GM21381 (cell line): Measurements from ENCODE around the gene DEK.
"Not testable (repeated sequence)": the region's sequence is repeated elsewhere in the genome, so short reads cannot be mapped to it uniquely, and the experiment has no call there.

Experiments
- ATAC-seq: cut with Tn5 transposase; IDR thresholded peaks from one replicate; pipeline ENCODE4 v1.9.1; 2021; ENCODE audit warnings: mild to moderate bottlenecking, moderate library complexity; ENCODE audit not compliant: unreplicated experiment

Gene DEK

DNA sequence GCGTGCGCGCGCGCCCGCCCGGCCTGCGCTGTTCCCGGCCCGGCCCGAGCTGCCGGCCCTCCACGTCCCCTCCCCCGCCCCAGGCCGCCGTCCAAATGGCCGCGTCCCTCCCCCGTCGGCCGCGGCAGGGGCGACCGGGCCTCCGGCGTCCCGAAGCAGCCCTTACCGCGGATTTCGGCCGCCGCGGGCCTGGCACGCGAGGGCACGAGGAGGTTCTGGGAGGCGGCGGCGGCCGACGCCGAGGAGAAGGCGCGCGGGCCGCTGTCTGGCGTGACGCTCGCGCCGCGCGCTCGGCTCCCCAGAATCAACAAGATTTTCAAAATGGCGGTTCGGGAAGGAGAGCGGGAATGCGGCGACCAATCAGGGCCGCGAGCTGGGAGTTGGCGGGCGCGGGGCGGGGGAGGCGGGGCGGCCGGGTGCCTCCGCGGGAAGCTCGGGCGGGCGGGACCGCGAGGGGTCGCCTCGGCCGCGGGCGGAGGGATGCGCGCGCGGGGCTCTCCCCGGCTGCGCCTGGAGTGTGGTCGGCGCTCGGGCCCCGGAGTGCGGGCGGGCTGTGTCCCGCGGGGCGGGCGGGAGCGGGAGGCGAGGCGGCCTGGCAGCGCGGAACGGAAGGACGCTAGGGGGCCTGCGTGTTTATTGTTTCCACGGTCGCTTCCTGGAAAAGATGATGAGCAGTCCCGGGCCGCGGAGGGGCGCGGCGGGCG lies at the start of gene DEK:
DEK (minus strand) TSS at position 312 of the 704 bp plus-strand sequence. CDS start 543 bp downstream, outside the sequence.
- ATAC-seq: peak; percentile 35

DNA sequence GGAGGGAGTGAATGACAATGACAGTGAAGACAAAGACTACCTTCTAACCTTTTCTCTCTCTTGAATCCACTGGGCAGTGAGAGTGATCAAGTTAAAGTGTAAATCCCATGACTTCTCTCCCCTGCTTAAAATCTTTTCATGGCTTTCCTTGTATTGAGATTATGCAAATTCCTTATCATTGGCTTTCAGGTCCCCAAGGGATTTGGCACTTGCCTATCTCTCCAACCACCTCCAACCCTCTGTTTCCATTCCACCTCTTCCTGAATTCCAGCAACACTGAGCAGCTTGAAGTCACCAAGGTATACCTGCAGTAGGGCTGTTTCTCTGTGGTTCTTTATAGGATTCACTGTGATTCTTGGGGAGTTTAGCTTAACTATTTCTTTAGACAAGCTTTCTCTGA lies 48.0 kb upstream of the DEK start:
- no peak for ATAC-seq

- not testable (repeated sequence) for ATAC-seq
Measured at GRCh38 chr6:18310010-18310409, 45.7 kb upstream of the DEK start.

- no peak for ATAC-seq
Measured at GRCh38 chr6:18309046-18309445, 44.7 kb upstream of the DEK start.

DNA sequence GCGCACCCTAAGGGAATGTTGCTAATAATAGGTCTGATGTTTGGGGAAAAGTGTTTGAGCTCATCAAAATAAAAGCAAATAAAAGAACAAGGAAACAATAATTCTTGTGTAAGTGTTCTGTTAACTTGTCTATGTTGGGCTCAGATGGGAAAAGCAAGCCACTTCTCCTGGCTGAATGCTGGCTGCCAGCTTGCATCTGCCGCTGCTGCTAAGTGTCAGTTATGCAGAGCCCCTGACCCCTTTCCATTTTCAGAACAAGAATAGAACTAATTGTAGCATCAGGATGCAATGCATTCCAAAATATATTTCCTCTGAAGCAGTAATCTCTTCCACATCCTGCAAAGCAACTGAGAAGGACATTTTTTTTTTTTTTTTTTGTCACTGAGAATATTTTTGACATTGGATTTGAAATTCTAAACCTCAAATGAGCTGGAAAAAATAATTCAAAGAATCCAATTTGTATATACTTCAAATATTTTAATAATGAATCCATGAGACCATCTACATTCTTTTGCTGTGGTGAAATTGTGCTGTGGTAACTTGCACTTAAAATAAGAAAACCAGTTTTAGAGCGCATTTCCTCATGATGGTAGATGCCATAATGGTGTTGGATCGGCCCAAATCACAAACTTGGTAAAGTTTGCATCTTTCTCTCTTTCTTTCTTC lies 43.9 kb upstream of the DEK start:
- ATAC-seq: no peak

DNA sequence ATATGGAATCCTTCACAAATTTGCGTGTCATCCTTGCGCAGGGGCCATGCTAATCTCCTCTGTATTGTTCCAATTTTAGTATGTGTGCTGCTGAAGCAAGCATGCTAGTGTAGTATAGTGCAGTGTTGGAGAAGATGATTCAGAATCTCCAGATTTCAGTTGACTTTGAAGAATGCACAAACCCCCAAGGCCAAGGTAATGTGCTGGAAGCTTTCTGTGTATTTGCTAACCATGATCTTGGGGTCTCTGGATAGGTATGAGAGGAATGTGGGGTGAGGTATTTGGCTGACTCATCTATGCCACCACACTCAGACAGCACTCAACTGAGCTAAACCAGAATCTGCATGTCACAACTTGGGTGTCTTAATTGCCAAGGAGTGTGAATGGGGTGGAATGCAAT lies 42.6 kb upstream of the DEK start:
- ATAC-seq: no peak

GRCh38 chr6:18302561-18303439 lies 38.5 kb upstream of the DEK start:
- no peak for ATAC-seq

DNA sequence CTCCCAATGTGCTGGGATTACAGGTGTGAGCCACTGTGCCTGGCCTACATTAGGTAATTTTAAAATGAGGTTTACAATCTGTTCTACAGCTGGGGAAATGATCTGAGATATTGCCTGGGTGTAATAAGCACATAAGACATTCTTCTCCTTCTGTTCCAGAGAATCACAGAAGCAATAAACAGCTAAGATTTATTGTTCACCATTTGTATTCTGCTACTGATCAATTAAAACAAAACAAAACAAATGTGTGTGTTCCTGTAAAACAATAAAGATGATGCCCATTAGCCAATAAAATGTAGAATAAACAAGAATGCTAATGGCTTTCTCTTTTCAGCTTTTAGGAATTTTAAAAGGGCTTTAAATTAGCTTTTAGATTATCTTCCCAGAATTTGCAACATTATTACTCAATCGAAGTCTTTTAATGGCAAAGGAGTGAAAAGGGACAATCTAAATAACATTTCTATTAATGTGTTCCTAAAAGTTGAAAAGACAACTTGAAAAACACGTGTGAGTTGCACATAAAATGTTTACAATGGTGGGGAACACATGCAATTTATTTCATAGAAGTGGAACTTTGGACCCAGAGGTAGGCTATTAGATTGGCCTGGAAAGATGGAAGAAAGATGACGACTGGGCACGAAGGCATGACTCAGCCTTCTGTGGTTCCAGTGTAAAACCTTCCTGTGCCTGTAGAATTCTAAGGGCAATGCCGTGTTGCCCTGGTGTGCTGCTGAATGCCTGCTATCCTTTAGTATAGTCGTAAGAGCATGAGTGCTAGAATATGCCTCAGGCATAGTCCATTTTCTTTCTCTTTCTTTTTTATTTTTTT lies 29.0 kb upstream of the DEK start:
- no peak for ATAC-seq

DNA sequence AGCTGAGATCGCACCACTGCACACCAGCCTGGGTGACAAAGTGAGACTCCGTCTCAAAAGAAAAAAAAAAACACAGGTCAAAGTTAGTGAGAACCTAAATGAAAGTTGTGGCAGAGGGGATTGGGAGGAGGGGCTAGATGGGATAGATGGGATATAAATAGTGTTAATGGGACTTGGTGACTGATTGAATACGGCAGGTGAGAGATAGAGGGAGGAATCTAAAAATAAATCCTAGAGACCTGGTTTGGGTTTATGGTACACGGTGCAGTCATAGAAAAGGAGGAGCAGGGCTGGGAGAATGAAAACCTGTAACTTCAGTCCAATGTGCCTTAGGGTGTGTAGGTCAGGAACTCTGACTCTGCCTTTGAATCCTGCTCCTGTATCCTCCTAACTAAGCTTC lies 25.0 kb upstream of the DEK start:
- no peak for ATAC-seq

GRCh38 chr6:18284261-18284660 lies 19.9 kb upstream of the DEK start:
- ATAC-seq: no peak

- no peak for ATAC-seq
Measured at GRCh38 chr6:18281564-18281963, 17.2 kb upstream of the DEK start.

- no peak for ATAC-seq
Measured at GRCh38 chr6:18280084-18280483, 15.8 kb upstream of the DEK start.

GRCh38 chr6:18279422-18279821 lies 15.1 kb upstream of the DEK start:
- ATAC-seq: no peak

GRCh38 chr6:18277237-18278006 lies 13.1 kb upstream of the DEK start:
- no peak for ATAC-seq

- no peak for ATAC-seq
Measured at GRCh38 chr6:18276610-18277236, 12.4 kb upstream of the DEK start.

- ATAC-seq: no peak
Measured at GRCh38 chr6:18270216-18270615, 5.9 kb upstream of the DEK start.

DNA sequence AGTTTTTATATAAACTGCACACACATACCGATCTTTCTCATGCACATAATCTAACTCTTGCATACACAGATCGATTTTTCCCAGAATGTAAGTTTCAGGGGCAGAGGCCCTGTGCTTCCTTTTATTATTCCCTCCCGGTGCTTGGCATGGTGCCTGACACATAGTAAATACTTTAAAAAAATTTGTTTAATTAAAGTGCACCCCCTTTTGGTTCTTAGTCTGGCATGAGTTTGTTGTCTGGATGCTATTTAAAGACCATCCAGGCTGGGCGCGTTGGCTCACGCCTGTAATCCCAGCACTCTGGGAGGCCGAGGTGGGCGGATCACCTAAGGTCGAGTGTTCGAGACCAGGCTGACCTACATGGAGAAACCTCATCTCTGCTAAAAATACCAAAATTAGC lies 5.4 kb upstream of the DEK start:
- ATAC-seq: no peak

- ATAC-seq: no peak
Measured at GRCh38 chr6:18269253-18269652, 4.9 kb upstream of the DEK start.

GRCh38 chr6:18268066-18268465 lies 3.7 kb upstream of the DEK start:
- ATAC-seq: no peak

- no peak for ATAC-seq
Measured at GRCh38 chr6:18266523-18266912, 2.2 kb upstream of the DEK start.
